Hematopoietic multipotent progenitor cell treated with erythropoietin and hydrocortisone succinate and interleukin-3 and kit ligand, for 4 days (in vitro differentiated cells): ENCODE data around the gene MUSK.
"Not testable (repeated sequence)": the region's sequence is repeated elsewhere in the genome, so short reads cannot be mapped to it uniquely, and the experiment has no call there.

ENCODE experiments used
- DNase-seq: peaks from one replicate; pipeline ENCODE4 v3.0.0-alpha.2; 2015

The MUSK gene

DNA sequence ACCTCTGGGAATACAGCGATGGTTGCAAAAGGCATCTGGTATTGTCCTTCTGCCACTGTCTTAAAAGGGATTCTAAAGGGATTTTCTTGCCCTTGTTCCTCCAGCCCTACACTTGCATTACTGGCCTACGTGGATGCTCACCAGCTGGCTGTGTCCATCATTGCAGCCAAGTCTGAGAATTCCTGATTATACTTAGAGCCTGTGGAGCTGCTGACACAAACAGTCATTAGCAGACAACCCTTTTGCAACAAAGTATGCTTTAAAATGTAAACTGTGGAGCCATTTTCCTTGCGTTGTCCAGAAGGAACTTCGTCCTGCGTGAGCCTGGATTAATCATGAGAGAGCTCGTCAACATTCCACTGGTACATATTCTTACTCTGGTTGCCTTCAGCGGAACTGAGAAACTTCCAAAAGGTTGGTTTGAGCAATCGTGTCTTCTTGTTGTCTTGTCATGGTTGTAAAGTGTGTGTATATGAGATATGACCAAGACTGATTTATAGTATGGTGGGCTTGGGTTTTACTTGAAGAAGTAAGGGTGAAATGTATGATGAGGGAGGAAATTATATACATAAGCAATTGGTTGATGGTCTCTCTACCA is at the start of gene MUSK:
Gene MUSK, plus strand, starts transcription at position 222 of the 598 bp plus-strand sequence. Its CDS starts 114 bp downstream, at position 336.
- no peak for DNase-seq

DNA sequence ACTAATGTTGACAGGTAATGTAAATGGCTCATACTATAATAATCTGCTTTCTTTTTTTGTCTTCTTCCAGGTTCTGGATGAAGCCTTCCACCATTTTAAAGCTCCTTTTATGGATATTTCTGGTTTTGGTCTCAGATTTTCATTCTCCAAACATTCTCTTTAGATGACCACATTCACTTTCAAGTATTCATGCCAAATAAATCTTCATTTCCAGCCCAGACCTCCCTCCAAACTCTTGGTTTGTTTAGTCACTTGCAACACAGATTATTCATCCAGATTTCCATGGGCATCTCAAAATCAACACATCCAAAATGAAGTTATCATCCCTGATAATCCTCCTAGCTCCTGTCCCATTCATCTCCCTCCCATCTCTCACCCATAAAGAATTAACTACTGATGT is 48.8 kb upstream of the MUSK start:
- no peak for DNase-seq

DNA sequence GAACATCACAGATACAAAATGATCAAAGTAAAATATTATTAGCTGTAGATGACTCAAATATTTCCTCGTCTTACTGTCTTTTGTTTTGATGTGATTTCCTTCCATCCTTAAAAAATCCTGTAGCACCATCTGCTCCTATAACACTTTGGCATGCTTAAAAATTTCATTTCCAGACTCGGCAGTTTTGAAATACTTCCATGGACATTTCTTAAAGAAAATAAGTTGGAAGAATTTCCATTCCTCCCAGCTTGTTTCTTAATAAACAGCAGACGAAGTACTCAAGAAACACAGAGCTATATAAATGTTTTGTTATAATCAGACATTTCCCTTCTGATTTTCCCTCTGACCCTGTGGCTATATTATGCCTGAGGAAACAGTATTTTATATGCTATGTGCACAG is 47.9 kb upstream of the MUSK start:
- DNase-seq, result no peak

DNA sequence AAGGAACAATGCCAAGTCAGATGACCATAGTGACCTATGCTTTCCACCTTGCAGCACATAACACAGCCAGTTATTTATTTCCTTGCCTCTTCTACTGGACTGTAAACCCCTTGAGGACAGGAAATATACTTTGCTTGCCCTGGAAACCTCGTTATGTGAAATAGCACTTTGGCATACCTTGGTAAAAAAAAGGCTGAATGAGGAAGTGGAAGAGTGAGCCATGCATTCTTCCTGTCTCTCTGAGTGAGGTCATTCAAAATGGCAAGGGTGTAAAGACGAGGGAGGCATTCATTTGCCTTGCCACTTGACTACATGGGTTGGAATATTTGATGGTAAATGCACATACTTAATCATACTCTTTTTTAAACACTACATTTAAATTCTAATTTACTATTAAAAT is 46.2 kb upstream of the MUSK start:
- DNase-seq, result peak; percentile 5

DNA sequence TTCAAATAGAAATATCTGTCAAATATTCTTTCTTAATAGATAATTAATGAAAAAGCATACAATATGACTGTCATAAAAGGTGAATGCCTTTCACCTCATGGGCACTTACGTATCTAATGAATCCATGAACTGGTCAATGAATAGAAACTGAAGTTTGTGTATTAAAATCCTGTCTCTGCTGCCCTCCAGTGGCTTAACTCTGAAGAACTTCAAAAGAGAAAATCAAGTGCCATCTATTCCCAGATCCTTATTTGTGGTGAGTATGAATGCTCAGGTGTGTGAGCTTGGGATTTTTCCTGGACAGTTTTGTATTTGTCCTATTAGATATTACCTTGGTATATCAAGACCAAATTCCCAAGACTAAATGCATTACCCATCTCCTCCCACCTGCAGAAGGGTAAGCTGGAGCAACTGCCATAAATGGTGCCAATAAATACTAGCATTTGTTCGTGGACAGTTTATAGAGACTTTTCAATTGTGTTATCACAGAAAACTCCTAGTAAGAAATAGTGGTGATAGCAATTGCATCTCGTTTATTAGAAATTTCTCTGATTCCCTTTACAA is 45.0 kb upstream of the MUSK start:
- peak; percentile 75 for DNase-seq

DNA sequence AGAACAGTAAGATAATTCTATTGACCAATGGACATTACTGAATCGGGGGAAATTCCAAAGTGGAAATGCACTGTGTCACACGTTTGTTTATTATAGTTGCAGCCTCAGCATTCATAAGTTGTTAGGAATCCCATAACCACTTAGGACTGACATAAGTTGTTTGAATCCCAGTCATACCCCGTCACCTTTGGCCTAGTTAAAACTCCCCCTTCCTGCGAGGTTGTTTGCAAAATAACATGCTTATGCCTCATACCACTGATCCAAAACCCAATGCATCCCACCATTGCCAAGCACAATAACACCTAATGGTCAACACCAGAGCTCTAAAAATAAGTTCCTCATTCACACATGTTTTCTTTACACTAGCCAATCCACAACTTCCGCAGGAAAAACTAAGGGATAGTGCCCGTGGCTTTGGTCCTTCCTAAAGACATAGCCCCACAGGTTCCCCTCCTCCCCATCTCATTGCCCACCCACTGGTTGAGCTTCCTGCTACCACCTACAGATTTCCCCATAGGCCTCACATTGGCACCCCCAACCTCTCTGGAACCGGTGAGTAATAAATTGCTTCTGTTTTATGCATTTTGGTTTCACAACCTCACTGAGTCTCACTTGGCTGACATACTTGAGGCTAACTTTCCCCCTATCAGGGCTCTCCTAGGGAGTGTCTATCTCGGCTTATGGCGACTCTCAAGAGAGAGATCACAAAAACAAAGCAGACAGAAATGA is 42.3 kb upstream of the MUSK start:
- DNase-seq, result peak; percentile 3

DNA sequence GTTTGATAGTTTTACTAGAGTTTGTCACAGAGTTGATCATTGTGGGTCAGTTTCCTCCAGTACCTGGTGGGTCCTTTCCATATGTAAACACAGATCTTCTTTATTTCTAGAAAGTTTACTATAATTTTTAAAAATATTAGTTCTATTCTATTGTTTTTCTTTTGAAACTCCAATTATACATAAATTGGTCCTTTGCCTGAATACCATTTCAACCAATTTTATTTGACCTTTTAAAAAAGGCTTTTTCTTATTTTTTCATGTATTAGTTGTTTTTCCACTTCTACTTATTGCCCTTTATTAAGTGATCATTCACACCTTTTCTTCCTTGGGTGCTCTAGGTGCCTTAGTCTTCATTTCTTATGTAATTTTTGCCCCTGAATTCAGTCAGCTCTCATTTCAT is 33.0 kb upstream of the MUSK start:
- no peak for DNase-seq

DNA sequence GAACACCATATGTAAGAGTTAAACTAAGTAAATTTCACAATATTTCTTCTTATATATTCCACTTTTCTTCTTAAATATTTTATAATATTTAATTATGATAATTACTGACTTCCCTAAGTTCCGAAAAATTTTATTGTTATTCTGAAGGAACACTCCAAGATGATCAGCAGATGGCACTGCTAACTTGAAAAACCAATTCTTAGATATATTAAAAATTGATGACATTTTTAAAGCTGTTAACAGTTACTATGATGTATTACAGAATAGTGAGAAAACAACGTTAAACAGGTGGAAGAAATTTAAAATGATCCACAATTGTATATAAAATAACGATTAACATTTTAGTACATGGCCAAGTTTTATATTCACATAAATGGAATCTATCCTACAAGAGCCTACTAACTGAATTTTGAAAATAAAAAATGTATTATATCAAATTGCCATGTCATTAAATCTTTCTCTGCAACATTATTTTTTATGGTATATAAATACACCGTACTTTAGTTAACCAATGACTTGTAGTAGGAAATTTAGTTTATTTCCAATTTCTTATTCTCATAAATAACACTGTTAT is 30.1 kb upstream of the MUSK start:
- DNase-seq, result peak; percentile 59

DNA sequence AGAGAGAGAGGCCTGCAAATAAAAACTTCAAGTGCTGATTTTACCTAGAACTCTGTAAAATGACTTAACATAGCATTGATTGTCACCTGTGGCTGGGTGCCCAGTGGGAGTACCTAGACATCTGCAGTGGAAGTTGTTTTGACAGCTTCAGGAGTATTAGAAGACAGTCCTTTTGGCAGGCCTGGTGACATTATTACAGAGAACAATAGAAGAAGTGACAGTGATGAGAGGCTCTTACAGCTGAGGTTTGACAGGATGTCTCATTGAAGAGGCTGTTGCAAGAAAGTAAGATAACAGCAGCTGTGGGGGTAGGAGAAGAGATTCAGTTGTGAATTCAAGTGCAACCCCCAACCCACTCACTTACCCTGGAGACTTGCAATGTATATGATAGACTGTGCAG is 27.9 kb upstream of the MUSK start:
- DNase-seq, result peak; percentile 50

DNA sequence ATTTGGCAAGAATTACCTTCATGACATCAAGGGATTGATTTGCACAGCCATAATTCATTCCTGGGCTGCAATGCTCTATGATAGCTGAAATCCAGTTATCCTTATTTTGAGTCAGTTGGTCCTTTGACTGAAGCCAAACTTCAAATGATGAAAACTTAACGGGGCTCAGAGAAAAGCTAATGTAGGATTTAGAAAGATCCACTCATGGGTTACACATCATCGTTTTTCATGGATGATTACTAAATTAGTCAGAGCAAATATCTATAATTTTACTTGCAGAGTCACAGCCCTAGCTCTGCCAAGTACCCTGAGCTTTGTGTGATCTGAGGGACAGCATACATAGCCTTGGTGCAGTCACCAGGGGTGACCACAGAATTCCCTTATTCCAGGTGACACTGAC is 27.3 kb upstream of the MUSK start:
- no peak for DNase-seq

DNA sequence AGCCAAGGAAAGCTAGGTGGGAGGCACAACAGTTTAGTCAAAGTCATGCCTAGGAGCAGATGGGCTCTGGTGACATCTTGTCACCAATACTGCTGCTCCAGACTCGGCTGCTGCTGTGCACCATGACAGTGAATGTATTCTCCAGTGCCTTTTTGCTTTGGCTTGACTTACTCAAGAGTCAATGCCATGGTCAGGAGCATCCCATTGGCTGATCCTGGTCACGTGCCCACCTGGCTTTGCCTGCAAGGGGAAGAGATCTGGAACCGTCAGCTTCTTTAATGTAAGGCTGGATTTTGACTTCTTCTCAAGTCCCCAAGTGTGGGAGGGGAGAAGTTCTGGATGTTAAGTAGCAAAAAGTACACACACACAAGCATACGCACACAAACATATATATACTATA is 19.9 kb upstream of the MUSK start:
- DNase-seq, result no peak

DNA sequence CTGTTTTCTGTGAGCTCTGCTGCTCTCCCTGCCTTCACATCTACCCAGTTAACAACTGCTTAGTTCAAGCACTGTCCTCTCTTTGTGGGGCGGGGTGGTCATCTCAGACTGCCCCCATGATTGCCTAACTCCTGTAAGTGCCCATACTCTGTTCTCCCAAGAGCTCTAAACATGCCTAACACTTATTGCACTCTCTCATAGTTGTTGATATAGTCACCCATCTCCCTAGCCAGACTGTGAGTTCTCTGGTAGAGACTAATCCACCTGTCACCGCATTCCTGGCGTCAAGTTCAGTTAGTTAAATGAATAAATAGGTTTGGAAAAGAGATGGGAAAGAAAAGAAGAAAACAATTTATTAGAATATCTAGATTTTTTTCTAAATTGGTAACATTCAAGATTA is 18.3 kb upstream of the MUSK start:
- no peak for DNase-seq

DNA sequence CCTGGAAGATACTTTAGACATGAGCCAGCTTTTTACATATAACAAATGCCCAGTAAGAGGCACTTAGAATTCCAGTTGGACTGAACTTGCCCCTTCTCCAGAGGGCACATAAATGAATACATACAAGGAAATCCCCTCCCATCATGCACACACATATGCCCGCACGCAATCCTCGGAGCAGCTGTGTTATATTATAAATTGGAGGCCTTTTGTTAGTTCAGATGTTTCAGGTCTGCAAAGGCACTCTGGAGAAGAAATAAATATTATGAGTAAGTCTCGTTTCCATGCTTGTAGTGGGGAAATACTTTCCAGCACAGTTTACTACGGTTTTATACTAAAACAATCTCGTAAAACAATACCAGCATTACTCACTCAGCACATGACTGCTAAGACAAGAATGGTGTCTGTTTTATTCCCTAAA is 17.6 kb upstream of the MUSK start:
- no peak for DNase-seq

DNA sequence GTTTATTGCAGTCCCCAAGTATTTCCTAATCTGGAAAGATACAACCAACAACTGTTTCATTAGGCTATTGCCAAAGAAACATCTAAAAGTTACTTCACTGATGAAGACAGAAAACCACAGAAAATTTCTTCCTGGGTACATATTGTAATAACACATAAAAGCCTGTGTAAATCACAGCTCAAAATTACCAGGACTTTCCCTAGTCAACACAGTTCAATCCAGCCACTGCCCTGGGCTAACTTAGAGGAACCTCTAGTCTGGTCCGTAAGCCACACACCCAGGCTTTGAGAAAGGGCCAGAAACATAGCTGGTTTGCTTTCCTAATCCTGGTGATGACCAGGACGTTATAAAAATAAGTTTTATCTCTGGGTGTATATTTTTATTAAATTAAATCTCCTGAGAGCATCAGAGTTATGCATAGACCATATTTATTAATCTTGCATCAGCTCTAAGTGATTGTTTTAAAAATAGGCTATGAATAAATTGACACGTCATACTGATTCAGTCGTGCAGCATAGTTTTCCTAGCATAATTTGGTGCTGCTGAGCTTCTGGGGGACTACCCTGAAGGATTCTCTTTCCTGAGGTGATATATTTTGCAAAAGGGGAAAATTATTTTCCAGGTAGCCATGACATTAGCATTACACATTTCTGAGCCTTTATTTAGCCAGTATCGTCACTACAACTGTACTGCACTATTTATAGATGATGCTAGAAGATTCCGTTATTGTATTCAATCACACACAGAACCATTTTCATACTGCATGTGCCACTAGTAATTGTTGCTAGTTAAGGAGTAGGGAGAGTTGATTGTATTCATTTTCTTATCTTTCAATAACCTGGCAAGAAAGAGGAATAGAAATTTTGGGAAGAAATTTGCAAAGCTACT is 12.6 kb upstream of the MUSK start:
- DNase-seq, result peak; percentile 31

DNA sequence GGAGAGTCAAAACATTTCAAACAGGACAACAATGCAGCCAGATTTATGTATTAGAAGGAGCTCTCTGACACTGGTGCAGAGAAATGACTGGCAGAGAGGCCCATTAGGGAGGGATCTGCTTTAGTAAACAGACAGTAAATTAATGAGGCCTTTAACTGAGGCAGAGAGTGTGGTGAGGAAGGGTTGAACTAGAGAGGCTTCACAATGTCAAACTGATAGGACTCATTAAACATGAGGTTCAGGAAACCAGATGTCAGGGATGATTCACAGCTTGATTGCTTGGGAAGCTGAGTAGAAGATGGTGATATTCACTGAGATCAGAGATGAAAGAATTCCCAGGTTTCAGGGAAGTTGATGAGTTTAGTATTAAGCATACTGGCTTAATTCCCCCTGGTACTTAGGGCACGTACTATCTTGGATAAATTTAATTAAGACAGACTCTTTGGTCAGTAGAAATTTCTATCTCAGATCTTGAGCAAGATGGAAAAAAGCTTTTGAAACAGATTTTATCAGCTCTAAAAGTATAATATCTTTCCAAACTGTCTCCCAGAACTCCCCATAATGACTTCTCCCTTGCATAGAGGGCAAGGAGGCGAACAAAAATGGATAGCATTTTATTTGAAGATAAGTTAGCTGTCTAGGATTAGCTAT is 8.6 kb upstream of the MUSK start:
- DNase-seq, result no peak

DNA sequence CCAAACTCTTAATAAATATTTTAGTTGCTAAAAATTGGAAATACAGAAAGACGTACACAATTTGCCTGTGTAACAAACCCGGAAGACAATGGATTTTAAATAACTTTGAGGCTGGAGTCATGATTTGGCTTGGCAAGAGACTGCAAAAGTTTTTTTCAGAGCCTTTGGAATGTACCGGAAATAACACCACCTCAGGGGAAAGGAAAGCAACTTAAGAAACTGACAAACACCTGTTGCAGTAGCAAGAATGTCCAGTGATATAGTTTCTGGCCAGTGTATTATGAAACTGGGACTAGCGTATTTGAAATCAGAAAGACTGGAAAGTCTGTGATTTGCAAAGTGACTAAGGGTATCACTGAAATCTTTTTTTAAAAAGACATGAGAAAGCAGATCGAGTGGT is 842 bp downstream of the MUSK start:
- DNase-seq, result no peak

DNA sequence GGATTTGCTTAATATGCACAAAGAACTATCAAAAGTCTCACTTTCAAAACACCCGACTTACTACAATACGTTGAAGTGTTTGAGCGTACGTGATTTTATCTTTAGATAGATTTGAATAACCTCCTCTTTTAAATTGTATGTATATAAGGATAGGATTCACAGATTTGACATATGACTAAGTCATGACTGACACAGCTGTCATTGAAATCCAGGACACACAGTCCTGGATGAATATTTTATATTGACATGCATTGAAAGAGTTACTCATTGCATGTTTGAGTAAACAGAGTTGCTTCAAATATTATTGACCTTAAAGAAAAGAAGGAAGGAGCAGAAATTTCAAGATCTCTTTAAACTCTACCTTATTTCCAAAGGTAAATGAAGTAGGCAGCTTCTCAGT is 3.3 kb downstream of the MUSK start:
- DNase-seq, result no peak

DNA sequence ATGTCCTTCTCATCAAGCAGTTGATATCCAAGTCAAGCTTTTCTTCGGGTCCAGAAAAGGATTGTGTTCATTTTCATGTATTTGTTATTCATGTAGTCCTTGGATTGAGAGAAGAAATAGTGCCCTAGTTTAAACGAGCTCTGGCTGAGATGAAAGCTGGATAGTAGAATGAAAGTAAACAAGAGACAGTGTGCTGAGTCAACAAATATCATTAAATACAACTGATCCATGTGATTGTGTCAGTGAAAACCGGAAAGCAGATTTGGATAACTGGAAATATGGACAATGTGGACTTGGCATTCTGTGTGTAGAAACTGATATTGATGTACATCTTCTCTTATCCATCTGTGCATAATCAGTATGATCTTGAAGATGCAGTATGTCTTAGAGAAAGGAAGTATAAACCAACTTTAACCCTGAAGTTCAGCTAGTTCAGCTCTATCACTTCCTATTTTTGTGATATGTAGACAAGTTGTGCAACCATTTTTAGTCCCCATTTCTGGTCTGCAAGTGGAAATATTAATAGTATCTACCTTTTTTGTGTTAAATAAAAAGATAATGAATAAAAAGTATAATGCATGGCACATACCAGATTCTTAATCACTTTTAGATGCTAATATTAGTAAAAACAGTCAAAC is 4.4 kb downstream of the MUSK start:
- DNase-seq, result peak; percentile 53

DNA sequence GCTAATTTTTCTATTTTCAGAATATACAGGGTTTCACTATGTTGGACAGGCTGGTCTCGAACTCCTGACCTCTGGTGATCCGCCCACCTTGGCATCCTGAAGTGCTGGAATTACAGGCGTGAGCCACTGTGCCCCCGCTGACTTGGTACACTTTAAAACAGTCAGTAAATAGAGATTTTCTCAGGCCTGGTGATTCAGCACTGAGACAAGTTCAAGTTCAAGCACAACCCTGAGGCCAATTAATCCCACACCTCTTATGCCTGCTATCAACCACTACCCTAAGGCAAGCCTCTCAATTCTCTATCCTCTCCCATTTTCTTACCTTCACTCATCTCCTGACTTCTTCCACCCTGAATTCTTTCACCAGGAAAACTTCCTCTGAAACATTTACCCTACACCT is 18.9 kb downstream of the MUSK start:
- DNase-seq, result no peak

DNA sequence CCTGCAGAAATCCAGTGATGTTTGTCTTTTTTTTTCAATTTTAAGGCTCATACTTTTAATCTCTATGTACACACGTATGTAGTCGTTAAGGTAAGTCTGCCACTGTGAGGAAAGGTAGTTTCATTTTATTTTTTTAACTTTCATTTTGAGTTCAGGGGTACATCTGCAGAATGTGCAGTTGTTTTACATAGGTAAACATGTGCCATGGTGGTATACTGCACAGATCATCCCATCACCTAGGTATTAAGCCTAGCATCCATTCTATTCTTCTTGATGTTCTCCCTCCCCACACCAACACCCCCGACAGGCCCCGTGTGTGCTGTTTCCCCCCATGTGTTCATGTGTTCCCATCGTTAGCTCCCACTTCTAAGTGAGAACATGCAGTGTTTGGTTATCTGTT is 19.7 kb downstream of the MUSK start:
- no peak for DNase-seq

DNA sequence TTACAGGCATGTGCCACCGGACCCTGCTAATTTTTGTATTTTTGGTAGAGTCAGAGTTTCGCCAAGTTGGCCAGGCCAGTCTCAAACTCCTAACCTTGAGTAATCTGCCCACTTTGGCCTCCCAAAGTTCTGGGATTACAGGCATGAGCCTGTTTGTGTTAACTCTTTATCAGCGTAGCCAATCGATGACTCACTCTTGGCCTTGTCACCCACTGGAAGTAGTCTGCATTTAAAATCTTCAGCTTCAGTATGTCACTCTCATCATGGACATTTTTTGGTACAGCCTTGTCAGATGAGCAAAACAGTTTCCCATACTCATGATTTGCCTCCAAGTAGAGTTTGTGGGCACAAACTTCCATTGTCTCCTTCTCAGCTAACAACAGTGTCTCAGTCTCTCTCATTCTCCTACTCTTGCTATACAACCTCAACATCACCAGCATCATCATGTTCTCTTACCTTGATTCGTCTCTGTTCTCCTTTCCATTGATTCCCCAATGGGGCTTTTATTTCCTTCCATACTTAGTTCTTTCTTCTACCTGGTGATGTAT is 22.5 kb downstream of the MUSK start:
- DNase-seq, result peak; percentile 27

DNA sequence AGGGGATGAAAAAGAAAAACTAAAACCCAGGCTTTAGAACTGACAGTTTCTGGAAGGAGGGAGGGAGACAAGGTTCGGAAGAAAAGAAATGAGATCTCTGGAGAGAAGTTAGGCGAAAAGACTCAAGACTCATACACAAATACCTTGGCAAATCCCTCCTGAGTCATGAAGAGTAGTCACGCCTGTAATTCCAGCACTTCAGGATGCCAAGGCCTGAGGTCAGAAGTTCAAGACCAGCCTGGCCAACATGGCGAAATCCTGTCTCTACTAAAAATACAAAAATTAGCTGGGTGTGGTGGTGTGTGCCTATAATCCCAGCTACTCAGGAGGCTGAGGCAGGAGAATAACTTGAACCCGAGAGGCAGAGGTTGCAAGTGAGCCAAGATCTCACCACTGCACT is 27.3 kb downstream of the MUSK start:
- not testable (repeated sequence) for DNase-seq
